ENCODE results near the gene RFX8.

DNA sequence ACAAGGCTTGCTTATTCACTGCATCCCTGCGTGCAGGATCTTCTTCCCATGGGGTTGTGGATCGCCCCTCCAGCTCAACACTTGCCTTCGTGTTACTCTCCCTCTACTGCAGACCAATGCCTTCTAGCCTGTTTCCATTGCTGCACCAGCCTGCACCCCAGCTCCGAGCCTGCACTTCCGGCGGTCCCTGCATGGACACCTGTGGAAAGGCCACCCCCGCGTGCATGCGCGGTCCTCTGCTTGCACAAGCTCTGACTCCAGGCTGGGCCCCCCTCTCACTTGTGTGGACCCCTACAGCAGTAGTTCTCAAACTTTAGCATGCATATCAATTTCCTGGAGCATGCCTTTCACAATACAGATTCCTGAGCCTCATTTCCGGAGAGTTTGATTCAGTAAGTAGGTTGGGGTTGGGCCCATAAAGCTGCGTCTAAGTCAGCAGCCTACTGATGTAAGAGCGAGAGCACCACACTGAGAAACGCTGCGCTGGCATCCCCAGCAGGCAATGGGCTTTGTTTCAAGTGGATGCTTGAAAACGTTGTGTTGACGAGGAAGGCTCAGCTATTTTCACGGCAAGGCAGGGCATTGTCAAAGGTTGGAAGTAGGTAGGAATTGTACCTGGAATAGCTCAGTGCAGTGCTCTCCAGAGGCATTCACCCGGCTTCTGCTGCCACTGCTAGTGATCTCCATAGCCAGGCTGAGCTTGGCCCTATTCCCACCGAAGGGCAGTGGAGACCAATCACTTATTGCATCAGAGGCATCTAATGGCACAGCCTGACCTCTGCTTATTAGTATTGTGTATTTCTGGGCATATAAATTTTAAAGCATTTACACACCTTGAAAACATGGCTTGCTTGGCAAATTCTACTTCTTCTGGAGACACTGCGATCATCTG is 120.2 kb downstream of the RFX8 start:
- no peak for TF ChIP-seq CTCF (conservative IDR thresholded peaks at IDR 0.05; ENCODE audit: low read depth, low read length)
- TF ChIP-seq EZH2 (IDR thresholded peaks at IDR 0.05; ENCODE audit: borderline replicate concordance, low read depth, low read length, poor library complexity, severe bottlenecking): no peak

Data from A673 (cell line).